Left ventricle myocardium inferior (tissue), 1 donor: ENCODE measurements around the gene TMEM147. TPM values are rescaled to one million over a fixed set of nuclear protein-coding genes. Genes with fewer than 3 reads are reported as not detected.

Experiments
- DNase-seq: peaks from one replicate; pipeline ENCODE4 v3.0.0-alpha.2; 2020
- H3K27ac ChIP-seq: fragments of 200-600 bp; replicated peaks from 2 replicates; pipeline ENCODE4 v1.8.0; 2021
- H3K27me3 ChIP-seq: fragments of 200-600 bp; 2 replicates; pipeline ENCODE4 v1.8.0; 2021; ENCODE audit warnings: low read depth
- H3K36me3 ChIP-seq: fragments of 200-600 bp; 2 replicates; pipeline ENCODE4 v1.8.0; 2021
- H3K4me1 ChIP-seq: fragments of 200-600 bp; 2 replicates; pipeline ENCODE4 v1.8.0; 2021
- H3K4me3 ChIP-seq: fragments of 200-600 bp; 2 replicates; pipeline ENCODE4 v1.8.0; 2021; ENCODE audit warnings: mild to moderate bottlenecking, moderate library complexity
- H3K9me3 ChIP-seq: fragments of 200-600 bp; replicated peaks from 2 replicates; pipeline ENCODE4 v1.8.0; 2021
- intact Hi-C: fragments of 100-400 bp; cut with micrococcal nuclease; formaldehyde crosslinking; loops from one replicate; pipeline ENCODE4 v1.11.0; 2022
- total RNA-seq: library from RNA; stranded (reverse); fragmentation: NEBNext Ultra II Directional; extraction: Animal tissue kit (Norgen Biotek cat#: 25700); gene quantifications from one replicate; pipeline ENCODE4 v1.2.1, GENCODE V29; 2021
- TF ChIP-seq, protein P1 (sequence below): fragments of 200-600 bp; IDR thresholded peaks from 2 replicates; pipeline ENCODE4 v1.8.0; 2021; ENCODE audit warnings: antibody characterized with exemption, mild to moderate bottlenecking, borderline replicate concordance
- donor health status: DM: no; HTN: yes; CAD: no; lungs with severe emphysema.

Gene TMEM147
- total RNA-seq, 1 donor from 2014 or later = 84.3 TPM

- Histone ChIP-seq H3K4me3 (no peak overlapping the region), H3K27ac (no peak overlapping the region), H3K27me3 (peaks cover 63% of the 10 kb centered on the region), H3K36me3 (no peaks in the 10 kb centered on the region), H3K4me1 (no peaks in the 10 kb centered on the region), H3K9me3 (no peaks in the 10 kb centered on the region)
- DNase-seq = no peak
- intact Hi-C loops = no loop called here
- TF ChIP-seq, protein P1, sequence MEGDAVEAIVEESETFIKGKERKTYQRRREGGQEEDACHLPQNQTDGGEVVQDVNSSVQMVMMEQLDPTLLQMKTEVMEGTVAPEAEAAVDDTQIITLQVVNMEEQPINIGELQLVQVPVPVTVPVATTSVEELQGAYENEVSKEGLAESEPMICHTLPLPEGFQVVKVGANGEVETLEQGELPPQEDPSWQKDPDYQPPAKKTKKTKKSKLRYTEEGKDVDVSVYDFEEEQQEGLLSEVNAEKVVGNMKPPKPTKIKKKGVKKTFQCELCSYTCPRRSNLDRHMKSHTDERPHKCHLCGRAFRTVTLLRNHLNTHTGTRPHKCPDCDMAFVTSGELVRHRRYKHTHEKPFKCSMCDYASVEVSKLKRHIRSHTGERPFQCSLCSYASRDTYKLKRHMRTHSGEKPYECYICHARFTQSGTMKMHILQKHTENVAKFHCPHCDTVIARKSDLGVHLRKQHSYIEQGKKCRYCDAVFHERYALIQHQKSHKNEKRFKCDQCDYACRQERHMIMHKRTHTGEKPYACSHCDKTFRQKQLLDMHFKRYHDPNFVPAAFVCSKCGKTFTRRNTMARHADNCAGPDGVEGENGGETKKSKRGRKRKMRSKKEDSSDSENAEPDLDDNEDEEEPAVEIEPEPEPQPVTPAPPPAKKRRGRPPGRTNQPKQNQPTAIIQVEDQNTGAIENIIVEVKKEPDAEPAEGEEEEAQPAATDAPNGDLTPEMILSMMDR = no peak
These were observed 21.3 kb downstream of the TMEM147 start for GRCh38 chr19:35566738-35567137.

DNA sequence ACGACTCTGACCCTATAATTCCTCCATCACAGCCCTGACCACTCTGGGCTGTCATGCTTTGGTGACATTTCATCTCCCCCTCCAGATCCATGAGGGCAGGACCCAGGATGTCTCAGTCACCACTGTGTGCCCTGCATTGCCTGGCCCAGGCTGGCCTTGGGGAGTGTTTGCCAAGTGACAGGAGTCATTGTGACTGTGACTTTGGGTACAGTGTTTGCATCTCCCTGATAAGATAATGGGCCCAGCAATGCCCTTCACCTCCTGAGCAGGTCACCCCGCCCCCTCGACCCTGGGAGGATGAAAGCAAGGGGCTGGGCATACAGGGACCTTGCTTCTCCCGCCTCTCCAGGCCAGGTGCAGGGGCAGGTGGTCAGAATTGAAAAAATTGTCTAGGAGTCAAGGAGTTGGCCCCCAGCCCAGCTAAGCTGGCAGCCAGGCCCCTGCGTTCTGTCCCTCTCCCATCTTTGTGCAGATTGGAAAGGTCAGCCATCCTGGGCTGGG, 23.9 kb downstream of the TMEM147 start:
- Histone ChIP-seq H3K27ac (no peak overlapping the region), H3K4me1 (no peaks in the 10 kb centered on the region), H3K9me3 (no peaks in the 10 kb centered on the region), H3K36me3 (no peaks in the 10 kb centered on the region), H3K4me3 (no peak overlapping the region), H3K27me3 (peaks cover 39% of the 10 kb centered on the region)
- intact Hi-C loops = no loop called here
- DNase-seq = no peak
- TF ChIP-seq, protein P1 = no peak

- H3K4me1 ChIP-seq = no peaks in the 10 kb centered on the region
- peaks cover 20% of the 10 kb centered on the region for H3K9me3 ChIP-seq
- no peak overlapping the region for H3K4me3 ChIP-seq
- H3K27me3 ChIP-seq = peaks cover 34% of the 10 kb centered on the region
- H3K27ac ChIP-seq = no peak overlapping the region
- DNase-seq = no peak
- no peaks in the 10 kb centered on the region for H3K36me3 ChIP-seq
- TF ChIP-seq, protein P1 = no peak
- intact Hi-C loops = no loop called here
These were observed 26.1 kb downstream of the TMEM147 start for GRCh38 chr19:35571406-35571965.

GRCh38 chr19:35577918-35578317, 32.5 kb downstream of the TMEM147 start:
- TF ChIP-seq, protein P1 = no peak
- intact Hi-C loops = no loop called here
- H3K4me1 ChIP-seq = no peaks in the 10 kb centered on the region
- H3K4me3 ChIP-seq = no peak overlapping the region
- no peak overlapping the region for H3K27ac ChIP-seq
- H3K36me3 ChIP-seq = no peaks in the 10 kb centered on the region
- peaks cover 42% of the 10 kb centered on the region for H3K27me3 ChIP-seq
- no peak for DNase-seq
- H3K9me3 ChIP-seq = peaks cover 25% of the 10 kb centered on the region

DNA sequence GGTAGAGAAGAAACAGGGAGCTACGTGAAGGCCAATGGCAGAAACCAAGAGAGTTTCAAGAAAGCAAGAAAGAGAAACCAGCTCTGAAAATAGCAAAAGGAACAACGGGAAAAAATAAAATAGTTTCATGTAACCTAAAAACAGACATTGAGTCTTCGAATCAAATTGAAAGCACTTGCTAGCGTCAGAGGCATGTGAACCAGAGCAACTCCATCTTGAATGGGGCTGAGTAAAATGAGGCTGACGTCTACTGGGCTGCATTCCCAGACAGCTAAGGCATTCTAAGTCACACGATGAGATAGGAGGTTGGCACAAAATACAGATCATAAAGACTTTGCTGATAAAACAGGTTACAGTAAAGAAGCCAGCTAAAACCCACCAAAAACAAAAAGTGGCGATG, 33.3 kb downstream of the TMEM147 start:
- Histone ChIP-seq H3K27ac (no peak overlapping the region), H3K9me3 (peaks cover 25% of the 10 kb centered on the region), H3K36me3 (no peaks in the 10 kb centered on the region), H3K4me3 (no peak overlapping the region), H3K4me1 (no peaks in the 10 kb centered on the region), H3K27me3 (peaks cover 48% of the 10 kb centered on the region)
- DNase-seq = no peak
- intact Hi-C loops = no loop called here
- TF ChIP-seq, protein P1 = no peak
